IPS-15b (cell line): ENCODE results near the gene HCAR2.
"Not testable (repeated sequence)": the region's sequence is repeated elsewhere in the genome, so short reads cannot be mapped to it uniquely, and the experiment has no call there.

Source experiments
- H3K27me3 ChIP-seq: one replicate; pipeline ENCODE4 v1.6.1; 2013; ENCODE audit warnings: low read length; ENCODE audit not compliant: control insufficient read depth, insufficient read depth
- H3K36me3 ChIP-seq: one replicate; pipeline ENCODE4 v1.6.1; 2013; ENCODE audit warnings: low read length; ENCODE audit not compliant: control insufficient read depth, insufficient read depth
- H3K4me1 ChIP-seq: one replicate; pipeline ENCODE4 v1.6.1; 2013; ENCODE audit warnings: mild to moderate bottlenecking, low read length; ENCODE audit not compliant: control insufficient read depth, insufficient read depth
- H3K4me3 ChIP-seq: one replicate; pipeline ENCODE4 v1.5.1; 2013; ENCODE audit warnings: low read depth, low read length
- H3K9ac ChIP-seq: one replicate; pipeline ENCODE4 v1.6.1; 2013; ENCODE audit warnings: low read depth, mild to moderate bottlenecking, low read length
- H3K9me3 ChIP-seq: one replicate; pipeline ENCODE4 v1.6.1; 2013; ENCODE audit warnings: mild to moderate bottlenecking, low read length; ENCODE audit not compliant: control insufficient read depth, insufficient read depth

The HCAR2 gene

DNA sequence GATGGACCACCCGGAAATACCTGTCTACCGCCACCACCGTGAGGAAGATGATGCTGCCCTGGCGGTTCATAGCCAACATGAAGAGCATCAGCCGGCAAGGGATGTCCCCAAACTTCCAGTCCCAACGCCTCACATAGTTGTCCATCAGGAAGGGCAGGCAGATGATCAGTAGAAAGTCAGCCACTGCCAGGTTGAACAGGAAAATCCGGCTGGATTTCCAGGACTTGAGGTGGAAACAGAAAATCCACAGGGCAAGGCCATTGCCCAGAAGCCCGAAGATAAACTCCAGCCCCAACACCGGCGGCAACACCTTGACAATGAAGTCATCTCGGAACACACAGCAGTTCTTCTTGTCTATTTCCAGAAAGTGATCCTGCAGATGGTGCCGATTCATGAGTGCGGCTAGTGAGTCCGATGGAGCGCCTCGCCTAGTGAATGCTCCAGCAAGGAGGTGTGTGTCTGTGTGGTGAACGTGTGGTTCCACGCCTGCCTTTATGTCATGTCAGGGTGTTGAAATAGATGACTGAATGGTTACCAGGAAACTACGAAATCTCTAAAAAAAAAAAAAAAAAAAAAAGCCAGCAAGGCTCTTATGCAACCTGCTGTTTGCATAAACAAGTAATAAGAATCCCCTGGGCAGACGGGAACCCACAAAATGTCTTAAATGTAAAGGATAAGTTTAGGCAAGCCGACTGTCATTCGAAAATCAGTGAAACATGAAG, at the start of gene HCAR2:
Gene HCAR2, minus strand, starts transcription at position 468 of the 722 bp plus-strand sequence. Its CDS starts 74 bp downstream, at position 394.
- H3K9ac ChIP-seq, H3K36me3 ChIP-seq, H3K27me3 ChIP-seq, H3K4me3 ChIP-seq, H3K4me1 ChIP-seq, H3K9me3 ChIP-seq: not testable (repeated sequence)

DNA sequence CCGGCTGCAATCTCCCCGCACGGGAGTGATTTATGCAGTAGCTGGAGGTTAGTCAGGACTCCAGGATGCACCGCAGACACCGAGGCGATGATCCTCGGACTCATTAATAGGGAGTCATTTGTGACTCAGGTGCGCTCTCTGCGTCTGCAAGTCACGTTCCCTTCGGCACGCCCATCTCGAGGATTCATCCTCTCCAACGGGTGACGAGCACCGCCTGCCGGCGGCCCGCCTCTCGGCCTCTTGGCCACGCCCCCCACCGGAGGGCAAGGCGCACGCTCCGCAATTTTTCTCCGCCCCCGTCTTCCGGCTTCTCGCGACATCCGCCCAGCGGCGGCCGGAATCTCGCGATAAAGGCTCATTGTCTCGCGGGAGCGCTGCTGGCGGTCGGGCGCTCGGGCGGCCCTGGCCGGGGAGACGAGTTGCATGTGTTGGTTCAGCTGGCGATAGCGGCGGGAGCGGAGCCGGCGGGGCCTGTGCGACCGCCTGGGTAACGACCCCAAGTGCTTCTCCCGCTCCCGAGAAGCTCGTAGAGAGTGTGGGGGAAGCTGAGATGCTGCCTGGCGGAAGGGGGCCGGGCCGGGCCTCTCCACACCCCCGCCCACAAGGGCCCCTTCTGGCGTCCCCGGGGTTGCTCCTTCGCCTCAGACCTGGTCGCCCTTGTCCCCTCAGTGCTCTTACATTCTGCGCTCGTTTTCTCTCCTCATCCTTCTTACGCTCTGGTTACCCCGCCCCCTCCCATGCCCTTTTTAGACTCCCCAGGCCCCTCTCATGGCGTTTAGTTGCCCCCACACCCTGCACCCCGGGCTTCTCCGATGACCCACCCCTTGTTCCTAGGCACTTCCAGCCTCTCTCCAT, 49.5 kb upstream of the HCAR2 start, which contains the start of gene DENR:
Gene DENR, plus strand, starts transcription at position 361 of the 855 bp plus-strand sequence. CDS start 878 bp downstream, outside the sequence.
- Histone ChIP-seq H3K9ac (peak within 1 kb of the TSS; percentile 97), H3K4me3 (peak within 1 kb of the TSS; percentile 97), H3K9me3 (no peaks in the 10 kb centered on the region), H3K36me3 (peaks cover 23% of the 10 kb centered on the region), H3K27me3 (no peaks in the 10 kb centered on the region), H3K4me1 (peaks cover 14% of the 10 kb centered on the region)

- Histone ChIP-seq H3K4me1 (peaks cover 14% of the 10 kb centered on the region), H3K36me3 (peaks cover 17% of the 10 kb centered on the region), H3K9ac (peak overlapping the region; percentile 38), H3K4me3 (peak overlapping the region; percentile 33)
- not testable (repeated sequence) for H3K27me3 ChIP-seq, H3K9me3 ChIP-seq
Observed at GRCh38 chr12:122750781-122751515, 47.8 kb upstream of the HCAR2 start.

DNA sequence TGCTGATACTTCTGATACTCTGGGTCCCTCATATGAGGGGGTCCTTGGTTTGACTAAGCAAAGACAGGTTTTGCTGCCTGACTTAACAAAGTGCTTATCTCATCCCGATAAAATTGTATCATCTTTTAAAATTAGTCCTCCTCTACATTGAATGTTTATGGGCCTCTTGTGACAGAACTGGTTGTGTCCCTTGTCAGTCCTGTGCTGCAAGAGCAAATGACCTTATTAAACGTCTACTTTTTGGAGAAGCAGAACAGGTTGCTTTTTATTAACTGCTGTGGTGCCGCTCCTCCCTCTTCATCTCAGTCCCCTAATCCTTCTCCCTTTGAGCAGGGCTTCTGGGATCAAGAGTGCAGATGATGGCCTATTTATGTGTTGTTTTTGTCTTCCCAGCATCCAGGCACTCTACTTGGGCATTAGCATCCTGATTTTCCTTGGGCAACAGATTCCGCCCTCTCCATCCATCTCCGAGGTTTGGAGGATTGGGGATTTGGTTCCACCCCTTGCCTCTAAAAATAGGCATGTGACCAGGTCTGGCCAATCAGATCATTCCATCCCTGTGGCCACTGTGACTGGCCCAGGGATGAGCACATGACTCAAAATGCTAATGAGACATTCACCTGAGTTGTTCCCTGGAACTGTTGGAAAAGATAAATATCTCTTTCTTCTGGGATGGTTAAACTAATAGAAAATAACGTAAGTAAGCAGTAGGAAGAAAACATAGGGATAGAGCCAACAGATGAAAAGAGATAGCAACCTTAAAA, 46.6 kb upstream of the HCAR2 start:
- no peak overlapping the region for H3K9ac ChIP-seq
- peaks cover 8% of the 10 kb centered on the region for H3K36me3 ChIP-seq
- H3K4me1 ChIP-seq, result peaks cover 14% of the 10 kb centered on the region
- H3K9me3 ChIP-seq, result no peaks in the 10 kb centered on the region
- H3K4me3 ChIP-seq, result no peak overlapping the region
- H3K27me3 ChIP-seq, result no peaks in the 10 kb centered on the region

DNA sequence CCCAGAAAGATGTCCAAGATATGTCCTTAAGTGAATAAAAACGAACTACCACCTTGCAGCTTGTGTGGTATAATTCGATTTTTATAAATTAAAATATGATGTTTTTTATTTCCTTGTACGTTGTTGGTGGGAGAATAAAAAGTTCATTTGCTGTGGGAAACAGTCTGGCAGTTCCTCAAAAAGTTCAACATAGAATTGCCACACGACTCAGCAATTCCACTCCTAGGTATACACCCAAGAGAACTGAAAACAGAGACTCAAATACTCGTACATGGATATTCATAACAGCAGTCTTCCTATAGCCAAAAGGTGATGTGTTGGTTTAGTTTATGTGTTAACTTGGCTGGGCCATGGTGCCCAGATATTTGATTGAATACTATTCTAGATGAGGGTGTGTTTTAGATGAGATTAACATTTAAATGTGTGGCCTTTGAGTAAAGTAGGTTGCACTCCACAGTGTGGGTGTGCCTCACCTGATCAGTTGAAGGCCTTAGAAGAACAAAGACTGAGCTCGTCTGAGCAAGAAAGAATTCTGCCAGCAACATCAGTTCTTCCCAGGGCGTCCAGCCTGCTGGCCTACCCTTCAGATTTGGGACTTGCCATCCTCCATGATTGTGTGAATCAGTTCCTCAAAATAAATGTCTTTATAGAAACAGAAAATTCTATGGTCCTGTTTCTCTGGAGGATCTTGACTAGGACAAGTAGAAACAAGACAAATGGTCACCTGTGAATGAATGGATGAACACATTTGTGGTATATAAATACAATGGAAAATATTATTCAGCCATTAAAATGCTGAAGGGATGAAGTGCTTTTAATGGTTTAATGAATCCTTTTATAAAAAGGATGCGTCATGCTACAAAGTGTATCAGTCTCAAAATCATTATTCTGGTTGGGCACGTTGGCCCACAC, 44.3 kb upstream of the HCAR2 start:
- no peak overlapping the region for H3K4me3 ChIP-seq
- no peaks in the 10 kb centered on the region for H3K27me3 ChIP-seq
- no peaks in the 10 kb centered on the region for H3K36me3 ChIP-seq
- H3K9me3 ChIP-seq, result no peaks in the 10 kb centered on the region
- H3K4me1 ChIP-seq, result peaks cover 9% of the 10 kb centered on the region
- H3K9ac ChIP-seq, result no peak overlapping the region

DNA sequence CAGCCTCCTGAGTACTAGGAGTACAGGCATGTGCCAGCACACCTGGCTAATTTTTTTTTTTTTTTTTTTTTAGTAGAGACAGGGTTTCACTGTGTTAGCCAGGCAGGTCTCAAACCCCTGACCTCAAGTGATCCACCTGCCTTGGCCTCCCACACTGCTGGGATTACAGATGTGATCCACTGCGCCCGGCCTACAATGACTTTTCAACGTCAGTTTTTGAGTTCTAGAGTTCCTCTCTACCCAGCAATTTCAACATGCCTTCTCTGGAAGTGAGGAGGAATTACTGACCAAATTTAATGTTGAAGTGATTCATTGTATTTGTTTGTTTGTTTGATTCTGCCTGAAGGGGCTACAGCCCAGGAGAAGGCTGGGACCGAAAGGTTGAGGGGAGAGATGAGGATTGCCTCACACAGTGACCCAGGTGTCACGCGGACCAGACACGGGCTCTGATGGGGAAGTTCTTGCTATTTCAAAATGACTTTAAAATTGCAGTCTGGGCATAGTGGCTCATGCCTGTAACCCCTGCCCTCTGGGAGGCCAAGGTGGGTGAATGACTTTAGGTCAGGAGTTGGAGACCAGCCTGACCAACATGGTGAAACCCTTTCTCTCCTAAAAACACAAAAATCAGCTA, 40.9 kb upstream of the HCAR2 start:
- no peak overlapping the region for H3K9ac ChIP-seq
- H3K4me1 ChIP-seq, result no peaks in the 10 kb centered on the region
- H3K9me3 ChIP-seq, result no peaks in the 10 kb centered on the region
- H3K36me3 ChIP-seq, result no peaks in the 10 kb centered on the region
- no peaks in the 10 kb centered on the region for H3K27me3 ChIP-seq
- no peak overlapping the region for H3K4me3 ChIP-seq

GRCh38 chr12:122740351-122740750, 37.2 kb upstream of the HCAR2 start:
- no peaks in the 10 kb centered on the region for H3K4me1 ChIP-seq
- no peaks in the 10 kb centered on the region for H3K9me3 ChIP-seq
- no peaks in the 10 kb centered on the region for H3K27me3 ChIP-seq
- no peak overlapping the region for H3K4me3 ChIP-seq
- no peak overlapping the region for H3K9ac ChIP-seq
- no peaks in the 10 kb centered on the region for H3K36me3 ChIP-seq

DNA sequence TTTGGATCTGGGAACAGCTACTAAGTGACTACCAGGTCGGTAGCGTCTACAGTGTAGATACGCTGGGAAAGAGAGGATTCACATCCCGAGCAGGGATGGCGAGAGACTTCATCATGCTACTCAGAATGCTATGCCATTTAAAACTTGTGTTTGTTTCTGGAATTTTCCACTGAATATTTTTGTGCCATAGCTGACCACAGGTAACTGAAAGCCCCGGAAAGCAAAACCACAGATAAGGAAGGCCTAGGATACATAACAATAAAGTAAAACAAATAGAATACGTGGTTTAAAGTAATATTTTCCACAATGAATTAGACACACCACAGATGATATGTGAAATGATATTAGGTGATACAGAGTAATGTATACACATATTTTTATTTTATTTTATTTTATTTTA, 35.4 kb upstream of the HCAR2 start:
- no peaks in the 10 kb centered on the region for H3K9me3 ChIP-seq
- no peaks in the 10 kb centered on the region for H3K4me1 ChIP-seq
- H3K27me3 ChIP-seq, result no peaks in the 10 kb centered on the region
- no peak overlapping the region for H3K9ac ChIP-seq
- no peak overlapping the region for H3K4me3 ChIP-seq
- no peaks in the 10 kb centered on the region for H3K36me3 ChIP-seq

DNA sequence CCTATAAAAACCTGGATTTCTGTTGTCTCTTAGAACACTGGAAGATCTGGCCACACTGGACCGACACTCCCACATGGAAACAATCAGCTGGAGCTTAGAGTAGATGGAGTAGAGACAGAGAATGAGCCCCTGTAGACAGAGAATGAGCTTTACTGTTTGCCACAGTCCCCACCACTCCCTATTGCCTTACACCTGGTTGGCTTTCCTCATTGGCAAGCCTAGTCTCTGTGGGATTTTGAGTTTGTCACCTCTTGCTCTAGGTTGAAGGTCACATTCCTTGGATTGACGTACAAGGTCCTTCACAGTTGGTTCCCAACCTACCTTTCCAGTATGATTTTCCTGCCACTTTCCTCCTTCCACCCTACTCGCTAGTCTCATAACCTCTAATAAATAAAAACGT, 29.5 kb upstream of the HCAR2 start:
- Histone ChIP-seq H3K36me3 (no peaks in the 10 kb centered on the region), H3K9ac (no peak overlapping the region), H3K27me3 (no peaks in the 10 kb centered on the region), H3K4me3 (no peak overlapping the region), H3K4me1 (peaks cover 2% of the 10 kb centered on the region), H3K9me3 (no peaks in the 10 kb centered on the region)

DNA sequence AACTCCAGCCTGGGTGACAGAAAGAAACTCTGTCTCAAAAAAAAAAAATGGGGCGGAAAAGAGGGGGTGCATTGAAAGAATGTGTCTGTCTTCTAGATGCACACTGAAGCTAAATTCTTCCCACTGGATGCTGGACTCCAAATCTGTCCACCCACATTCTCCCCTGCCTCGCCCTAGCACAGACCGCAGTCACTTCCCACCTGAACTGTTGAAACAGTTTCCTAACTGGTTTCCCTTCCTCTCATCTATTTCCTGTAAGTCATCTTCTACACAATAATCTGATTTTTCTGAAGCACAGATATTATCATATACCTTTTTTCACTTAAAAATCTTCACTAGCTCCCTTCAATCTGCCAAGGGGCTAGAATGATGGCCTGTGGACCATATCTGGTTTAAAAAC, 29.0 kb upstream of the HCAR2 start:
- H3K27me3 ChIP-seq, result no peaks in the 10 kb centered on the region
- H3K4me3 ChIP-seq, result no peak overlapping the region
- no peaks in the 10 kb centered on the region for H3K9me3 ChIP-seq
- H3K36me3 ChIP-seq, result no peaks in the 10 kb centered on the region
- no peak overlapping the region for H3K9ac ChIP-seq
- H3K4me1 ChIP-seq, result peaks cover 2% of the 10 kb centered on the region
